Hematopoietic multipotent progenitor cell treated with erythropoietin and hydrocortisone succinate and interleukin-3 and kit ligand, for 8 days (in vitro differentiated cells): ENCODE data around the gene GSTA2.
"Not testable (repeated sequence)": the region's sequence is repeated elsewhere in the genome, so short reads cannot be mapped to it uniquely, and the experiment has no call there.

Experiments
- DNase-seq: peaks from one replicate; pipeline ENCODE4 v3.0.0-alpha.2; 2015

The GSTA2 gene

GRCh38 chr6:52724406-52725121 is 38.7 kb downstream of the GSTA2 start:
- peak; percentile 74 for DNase-seq

GRCh38 chr6:52724042-52724405 is 39.3 kb downstream of the GSTA2 start:
- DNase-seq: no peak

GRCh38 chr6:52720321-52720720 is 43.0 kb downstream of the GSTA2 start:
- no peak for DNase-seq

GRCh38 chr6:52718550-52718949 is 44.7 kb downstream of the GSTA2 start:
- no peak for DNase-seq

GRCh38 chr6:52714761-52715160 is 48.5 kb downstream of the GSTA2 start:
- not testable (repeated sequence) for DNase-seq

GRCh38 chr6:52712136-52712535 is 51.1 kb downstream of the GSTA2 start:
- no peak for DNase-seq

GRCh38 chr6:52707963-52708680 is 55.2 kb downstream of the GSTA2 start:
- DNase-seq: no peak

- DNase-seq: no peak
These were observed 57.3 kb downstream of the GSTA2 start for GRCh38 chr6:52706001-52706400.

GRCh38 chr6:52704781-52705502 is 58.3 kb downstream of the GSTA2 start:
- not testable (repeated sequence) for DNase-seq

- no peak for DNase-seq
These were observed 59.2 kb downstream of the GSTA2 start for GRCh38 chr6:52704060-52704459.
